IPS-18c (cell line): ENCODE results near the gene KRTAP10-3.
"Not testable (repeated sequence)": the region's sequence is repeated elsewhere in the genome, so short reads cannot be mapped to it uniquely, and the experiment has no call there.

ENCODE experiments used
- H3K4me3 ChIP-seq: 2 replicates; pipeline ENCODE4 v1.7.0; 2013; ENCODE audit warnings: low read depth, mild to moderate bottlenecking, low read length, moderate library complexity; ENCODE audit not compliant: insufficient read depth
- H3K9me3 ChIP-seq: one replicate; pipeline ENCODE4 v1.6.1; 2013; ENCODE audit warnings: mild to moderate bottlenecking, low read length, moderate library complexity; ENCODE audit not compliant: control insufficient read depth, insufficient read depth

KRTAP10-3 gene

GRCh38 chr21:44558329-44558675, 293 bp downstream of the KRTAP10-3 start:
- not testable (repeated sequence) for H3K4me3 ChIP-seq, H3K9me3 ChIP-seq

- Histone ChIP-seq H3K4me3 (no peak overlapping the region), H3K9me3 (peaks cover 2% of the 10 kb centered on the region)
Observed at GRCh38 chr21:44557491-44558328, 885 bp downstream of the KRTAP10-3 start.

- Histone ChIP-seq H3K9me3 (peaks cover 2% of the 10 kb centered on the region), H3K4me3 (no peak overlapping the region)
Observed at GRCh38 chr21:44556879-44557278, 1.7 kb downstream of the KRTAP10-3 start.

- H3K4me3 ChIP-seq, result no peak overlapping the region
- peaks cover 2% of the 10 kb centered on the region for H3K9me3 ChIP-seq
Observed at GRCh38 chr21:44555200-44555875, 3.3 kb downstream of the KRTAP10-3 start.

- H3K4me3 ChIP-seq, result no peak overlapping the region
- H3K9me3 ChIP-seq, result peaks cover 2% of the 10 kb centered on the region
Observed at GRCh38 chr21:44552681-44553080, 5.9 kb downstream of the KRTAP10-3 start.

- H3K9me3 ChIP-seq, result peaks cover 2% of the 10 kb centered on the region
- no peak overlapping the region for H3K4me3 ChIP-seq
Observed at GRCh38 chr21:44552136-44552535, 6.5 kb downstream of the KRTAP10-3 start.

GRCh38 chr21:44551340-44551961, 7.1 kb downstream of the KRTAP10-3 start, which contains the start of gene KRTAP10-2:
Gene KRTAP10-2, minus strand, starts transcription at chr21:44551505. Its CDS starts 47 bp downstream, at chr21:44551458.
- H3K9me3 ChIP-seq, result no peaks in the 10 kb centered on the region
- H3K4me3 ChIP-seq, result no peak within 1 kb of the TSS

- Histone ChIP-seq H3K4me3 (no peak overlapping the region), H3K9me3 (no peaks in the 10 kb centered on the region)
Observed at GRCh38 chr21:44550807-44551206, 7.8 kb downstream of the KRTAP10-3 start.

- not testable (repeated sequence) for H3K4me3 ChIP-seq, H3K9me3 ChIP-seq
Observed at GRCh38 chr21:44550285-44550684, 8.3 kb downstream of the KRTAP10-3 start.

- Histone ChIP-seq H3K9me3 (no peaks in the 10 kb centered on the region), H3K4me3 (no peak overlapping the region; the same call in 1 of the 2 replicates)
Observed at GRCh38 chr21:44549525-44550211, 8.9 kb downstream of the KRTAP10-3 start.

GRCh38 chr21:44548922-44549321, 9.7 kb downstream of the KRTAP10-3 start:
- Histone ChIP-seq H3K9me3 (no peaks in the 10 kb centered on the region), H3K4me3 (no peak overlapping the region)

GRCh38 chr21:44548381-44548780, 10.2 kb downstream of the KRTAP10-3 start:
- H3K4me3 ChIP-seq, result no peak overlapping the region
- H3K9me3 ChIP-seq, result no peaks in the 10 kb centered on the region

- H3K4me3 ChIP-seq, result no peak overlapping the region
- H3K9me3 ChIP-seq, result no peaks in the 10 kb centered on the region
Observed at GRCh38 chr21:44547656-44548331, 10.8 kb downstream of the KRTAP10-3 start.

- H3K9me3 ChIP-seq, result no peaks in the 10 kb centered on the region
- H3K4me3 ChIP-seq, result no peak overlapping the region
Observed at GRCh38 chr21:44544566-44544965, 14.0 kb downstream of the KRTAP10-3 start.

GRCh38 chr21:44542716-44543115, 15.9 kb downstream of the KRTAP10-3 start:
- no peaks in the 10 kb centered on the region for H3K9me3 ChIP-seq

GRCh38 chr21:44540741-44541288, 17.8 kb downstream of the KRTAP10-3 start:
- Histone ChIP-seq H3K4me3 (no peak overlapping the region), H3K9me3 (no peaks in the 10 kb centered on the region)

More at GRCh38 chr21:44542716-44543115, 15.9 kb downstream of the KRTAP10-3 start:
- no peak overlapping the region for H3K4me3 ChIP-seq
